Lung (tissue), 12 donors: ENCODE measurements around the gene GABRR1. TPM values are rescaled to one million over a fixed set of nuclear protein-coding genes. Genes with fewer than 3 reads are reported as not detected.

Experiments used
- ATAC-seq: fragments of 200-7000 bp; cut with Tn5 transposase; one replicate; pipeline ENCODE4 v1.9.1; 2020; ENCODE audit warnings: moderate number of reproducible peaks; ENCODE audit not compliant: insufficient read depth, low FRiP score
- DNase-seq, 3 donors: peaks; one replicate each; pipeline ENCODE4 v3.0.0-alpha.2; 2013 to 2017
- H3K27ac ChIP-seq, 2 donors: one replicate each; pipeline ENCODE4 v1.5.1; 2013; ENCODE audit warnings: mild to moderate bottlenecking in 2 of 2, moderate library complexity in 2 of 2, control low read depth in 1 of 2, inconsistent platforms in 1 of 2, low read depth in 1 of 2, low read length in 1 of 2
- H3K27me3 ChIP-seq, 3 donors: one replicate each; pipeline ENCODE4 v1.5.1; 2013; ENCODE audit warnings: low read length in 2 of 3; ENCODE audit not compliant: control insufficient read depth in 3 of 3, insufficient read depth in 3 of 3
- H3K36me3 ChIP-seq, 4 donors: one replicate each; pipeline ENCODE4 v1.5.1; 2013; ENCODE audit warnings: low read length in 4 of 4, mild to moderate bottlenecking in 1 of 4, moderate library complexity in 1 of 4; ENCODE audit not compliant: control insufficient read depth in 4 of 4, insufficient read depth in 4 of 4
- H3K4me1 ChIP-seq, 5 donors: one replicate each; pipeline ENCODE4 v1.5.1; 2013; ENCODE audit warnings: low read length in 5 of 5, mild to moderate bottlenecking in 2 of 5, moderate library complexity in 1 of 5; ENCODE audit not compliant: control insufficient read depth in 5 of 5, insufficient read depth in 5 of 5
- H3K4me3 ChIP-seq: one replicate; pipeline ENCODE4 v1.5.1; 2013; ENCODE audit warnings: mild to moderate bottlenecking, control low read depth, moderate library complexity
- H3K9ac ChIP-seq, 2 donors: one replicate each; pipeline ENCODE4 v1.5.1; 2013; ENCODE audit warnings: low read length in 2 of 2, control low read depth in 1 of 2; ENCODE audit not compliant: insufficient read depth in 1 of 2
- H3K9me3 ChIP-seq, 4 donors: one replicate each; pipeline ENCODE4 v1.5.1; 2013; ENCODE audit warnings: low read length in 3 of 4, mild to moderate bottlenecking in 1 of 4, moderate library complexity in 1 of 4; ENCODE audit not compliant: control insufficient read depth in 4 of 4, insufficient read depth in 3 of 4
- CTCF ChIP-seq: IDR thresholded peaks from 2 replicates; pipeline ENCODE4 v1.5.1; 2012; ENCODE audit warnings: mild to moderate bottlenecking; ENCODE audit errors: control extremely low read depth, extremely low read depth
- WGBS, 2 donors: extraction: QIAGEN DNeasy Blood & Tissue Kit; methylation state at CpG; one replicate each; pipeline ENCODE4 v1.1.7; 2013; 5-methylcytosine and 5-hydroxymethylcytosine counted together
- polyA plus RNA-seq, 2 donors: library from polyadenylated mRNA; stranded (reverse); fragments of 200-250 nt; gene quantifications; one replicate each; pipeline ENCODE4 v1.2.1, GENCODE V29; 2013
- total RNA-seq, 2 donors: library from RNA; depleted of rRNA in 1 of 2; stranded (reverse); fragments of >200 nt in 1 of 2; gene quantifications; one replicate each; pipeline ENCODE4 v1.2.1, GENCODE V29; 2014 to 2021
- donor health status: control.
- donor health status: control.
- donor health status: Bipolar disorder and iron deficiency.
- donor health status: healthy.
- donor health status: DM: yes; HTN: yes; CAD: no.

The GABRR1 gene
- total and polyA plus RNA-seq, 4 donors = not detected

- H3K9ac ChIP-seq = no peak overlapping the region
- 82 to 88% methylated on average over 5 of the region's 5 CpGs for WGBS, 2 donors
- ATAC-seq (no peak), DNase-seq (no peak)
- H3K27me3 ChIP-seq = no peaks in the 10 kb centered on the region
- H3K36me3 ChIP-seq = peaks cover 0 to 2% (median 0%) of the 10 kb centered on the region in 4 donors
- H3K4me3 ChIP-seq = no peak overlapping the region
- TF ChIP-seq CTCF = no peak
- H3K27ac ChIP-seq = no peak overlapping the region
- H3K9me3 ChIP-seq = no peaks in the 10 kb centered on the region
- H3K4me1 ChIP-seq = peaks cover 0 to 6% (median 0%) of the 10 kb centered on the region in 5 donors
These were observed 77.4 kb downstream of the GABRR1 start for GRCh38 chr6:89139509-89140346.

GRCh38 chr6:89138173-89138572 lies 79.0 kb downstream of the GABRR1 start:
- TF ChIP-seq CTCF = no peak
- no peak for DNase-seq
- no peak for ATAC-seq
- WGBS, 2 donors = 84 to 88% methylated on average over 2 of the region's 2 CpGs
- Histone ChIP-seq H3K36me3 (peaks cover 0 to 2% (median 0%) of the 10 kb centered on the region in 4 donors), H3K4me1 (no peaks in the 10 kb centered on the region), H3K9me3 (no peaks in the 10 kb centered on the region), H3K27ac (no peak overlapping the region), H3K9ac (no peak overlapping the region), H3K27me3 (no peaks in the 10 kb centered on the region), H3K4me3 (no peak overlapping the region)

- Histone ChIP-seq H3K9me3 (peaks cover 0 to 2% (median 0%) of the 10 kb centered on the region in 4 donors), H3K4me3 (no peak overlapping the region), H3K4me1 (no peaks in the 10 kb centered on the region), H3K27ac (no peak overlapping the region), H3K36me3 (no peaks in the 10 kb centered on the region), H3K27me3 (no peaks in the 10 kb centered on the region), H3K9ac (no peak overlapping the region)
- ATAC-seq (no peak), DNase-seq (no peak)
- 96% methylated on average over 3 of the region's 3 CpGs for whole genome bisulfite sequencing, 2 donors
- no peak for TF ChIP-seq CTCF
These were observed 82.4 kb downstream of the GABRR1 start for GRCh38 chr6:89134723-89135122.
